CD14-positive monocyte (primary cell): Measurements from ENCODE around the gene CCL4L2. TPM values are rescaled to one million over a fixed set of nuclear protein-coding genes. Genes with fewer than 3 reads are reported as not detected.
A peak's percentile ranks its signal among the peaks of the same experiment; 100 is the strongest.
"Not testable (repeated sequence)": the region's sequence is repeated elsewhere in the genome, so short reads cannot be mapped to it uniquely, and the experiment has no call there.

Experiments
- DNase-seq, 3 donors: peaks; one replicate each; pipeline ENCODE4 v3.0.0-alpha.2; 2011 to 2022
- H2AFZ ChIP-seq: 2 replicates; pipeline ENCODE4 v1.6.0; 2012; ENCODE audit warnings: mild to moderate bottlenecking, low read depth, low read length, inconsistent platforms; ENCODE audit not compliant: insufficient read depth, poor library complexity, severe bottlenecking
- H3K27ac ChIP-seq, 2 donors: 1 replicate in 1 of 2; 2 replicates in 1 of 2; pipeline ENCODE4 v1.5.1; 2012 to 2013; ENCODE audit warnings: low read length in 2 of 2, control low read depth in 1 of 2, inconsistent platforms in 1 of 2, low read depth in 1 of 2, mild to moderate bottlenecking in 1 of 2
- H3K27me3 ChIP-seq, 2 donors: one replicate each; pipeline versions ENCODE4 v1.6.0 to v1.6.1; 2011 to 2013; ENCODE audit warnings: low read length in 2 of 2; ENCODE audit not compliant: control insufficient read depth in 2 of 2, insufficient read depth in 2 of 2
- H3K36me3 ChIP-seq, 2 donors: replicated peaks in 1 of 2; 1 replicate in 1 of 2; 2 replicates in 1 of 2; pipeline versions ENCODE4 v1.5.1 to v1.6.1; 2012 to 2013; ENCODE audit warnings: low read length in 2 of 2, control low read depth in 1 of 2, inconsistent platforms in 1 of 2, mild to moderate bottlenecking in 1 of 2; ENCODE audit not compliant: insufficient read depth in 2 of 2, control insufficient read depth in 1 of 2
- H3K4me1 ChIP-seq, 2 donors: 1 replicate in 1 of 2; 2 replicates in 1 of 2; pipeline versions ENCODE4 v1.5.1 to v1.6.1; 2012 to 2013; ENCODE audit warnings: low read length in 2 of 2, control low read depth in 1 of 2, inconsistent platforms in 1 of 2, mild to moderate bottlenecking in 1 of 2, moderate library complexity in 1 of 2; ENCODE audit not compliant: insufficient read depth in 2 of 2, control insufficient read depth in 1 of 2
- H3K4me2 ChIP-seq: replicated peaks from 2 replicates; pipeline ENCODE3; 2012; ENCODE audit warnings: low read length, moderate library complexity, mild to moderate bottlenecking; ENCODE audit not compliant: poor library complexity, severe bottlenecking; ENCODE audit errors: extremely low read depth
- H3K4me3 ChIP-seq, 3 experiments: fragments of 200-600 bp in 1 of 3; sonication (generic) in 1 of 3; replicated peaks in 1 of 3; 1 replicate in 2 of 3; 2 replicates in 1 of 3; pipeline ENCODE4 v1.5.1; 2011 to 2013; ENCODE audit warnings: low read length in 3 of 3, mild to moderate bottlenecking in 3 of 3, control low read depth in 2 of 3, low read depth in 2 of 3, inconsistent platforms in 1 of 3, moderate library complexity in 1 of 3
- H3K79me2 ChIP-seq: 2 replicates; pipeline ENCODE4 v1.6.0; 2012; ENCODE audit warnings: mild to moderate bottlenecking, control low read depth, inconsistent platforms, low read length, moderate library complexity; ENCODE audit not compliant: insufficient read depth
- H3K9ac ChIP-seq: 2 replicates; pipeline ENCODE4 v1.6.0; 2017; ENCODE audit warnings: low read length, mild to moderate bottlenecking; ENCODE audit not compliant: insufficient read depth, poor library complexity, severe bottlenecking
- H3K9me3 ChIP-seq, 2 donors: replicated peaks in 1 of 2; 1 replicate in 1 of 2; 2 replicates in 1 of 2; pipeline versions ENCODE4 v1.5.1 to v1.6.1; 2012 to 2013; ENCODE audit warnings: low read length in 2 of 2, control low read depth in 1 of 2; ENCODE audit not compliant: control insufficient read depth in 1 of 2, insufficient read depth in 1 of 2
- H4K20me1 ChIP-seq: 2 replicates; pipeline ENCODE4 v1.6.0; 2012; ENCODE audit warnings: mild to moderate bottlenecking, low read length, control low read depth, moderate library complexity; ENCODE audit not compliant: insufficient read depth
- H3K27ac Mint-ChIP-seq, 7 donors: one replicate each; pipeline ENCODE4 v1.8.0; 2020; ENCODE audit warnings: mild to moderate bottlenecking in 7 of 7, mixed read lengths in 7 of 7, moderate library complexity in 6 of 7, inconsistent platforms in 2 of 7
- H3K27me3 Mint-ChIP-seq, 3 donors: one replicate each; pipeline ENCODE4 v1.8.0; 2021 to 2022; ENCODE audit warnings: low read depth in 3 of 3, mild to moderate bottlenecking in 3 of 3, mixed read lengths in 3 of 3, moderate library complexity in 3 of 3, inconsistent platforms in 1 of 3
- H3K36me3 Mint-ChIP-seq, 2 donors: one replicate each; pipeline ENCODE4 v1.8.0; 2020; ENCODE audit warnings: mixed read lengths in 2 of 2, inconsistent platforms in 1 of 2, mild to moderate bottlenecking in 1 of 2
- H3K4me1 Mint-ChIP-seq: one replicate; pipeline ENCODE4 v1.8.0; 2020; ENCODE audit warnings: mild to moderate bottlenecking, mixed read lengths
- H3K4me3 Mint-ChIP-seq, 2 donors: one replicate each; pipeline ENCODE4 v1.8.0; 2020; ENCODE audit warnings: mild to moderate bottlenecking in 2 of 2, mixed read lengths in 2 of 2, moderate library complexity in 1 of 2
- H3K9me3 Mint-ChIP-seq, 7 donors: one replicate each; pipeline ENCODE4 v1.8.0; 2020 to 2022; ENCODE audit warnings: mixed read lengths in 7 of 7, mild to moderate bottlenecking in 6 of 7, moderate library complexity in 6 of 7, inconsistent platforms in 2 of 7
- WGBS: methylation state at CpG from one replicate; pipeline ENCODE4 v1.1.5; 2013; ENCODE audit warnings: missing lambda C conversion rate; ENCODE audit not compliant: insufficient coverage; 5-methylcytosine and 5-hydroxymethylcytosine counted together
- intact Hi-C, 2 donors: fragments of 100-400 bp; cut with micrococcal nuclease; formaldehyde crosslinking; loops; one replicate each; pipeline versions ENCODE4 v1.15.0 to v1.15.1; 2023
- polyA plus RNA-seq, 3 donors: library from polyadenylated mRNA; depleted of rRNA in 1 of 3; unstranded in 2 of 3; stranded (reverse) in 1 of 3; fragments of 300-500 nt in 2 of 3; fragments of >200 nt in 1 of 3; fragmentation: Illumina TruSeq in 2 of 3; gene quantifications; 1 replicate in 2 of 3; 2 replicates in 1 of 3; pipeline ENCODE4 v1.2.3, GENCODE V29; 2012 to 2021
- TF ChIP-seq, protein P1 (sequence below): fragments of 200-600 bp; IDR thresholded peaks from one replicate; pipeline ENCODE4 v1.8.0; 2022; ENCODE audit warnings: antibody characterized with exemption, mild to moderate bottlenecking

CCL4L2 gene
- polyA plus RNA-seq, 3 donors, result 24.8 to 32.7 (median 25.3) TPM

DNA sequence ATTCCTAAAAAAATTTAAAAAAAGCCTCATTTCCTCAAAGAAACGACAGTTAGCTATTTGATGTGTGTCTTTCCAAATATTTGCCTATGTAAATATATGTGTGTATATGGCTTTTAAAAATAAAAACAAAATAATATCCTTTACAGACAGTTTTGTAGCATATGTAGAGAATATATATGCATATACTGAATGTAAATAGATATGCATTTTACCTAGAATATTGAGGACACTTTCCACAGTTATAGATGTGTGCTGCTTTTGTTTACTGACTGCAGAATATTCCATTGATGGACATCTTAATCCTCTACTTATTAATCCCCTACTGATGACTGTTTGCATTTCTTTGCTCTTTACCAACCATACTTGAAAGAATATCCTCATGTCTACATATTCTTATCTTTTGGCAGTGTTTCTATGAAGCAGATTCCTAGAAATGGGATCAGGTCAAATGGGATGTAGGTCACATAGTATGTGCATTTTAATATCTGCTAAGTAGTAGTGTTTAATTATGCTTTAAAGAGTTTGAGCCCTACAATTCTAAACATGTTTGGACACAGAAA, 17.6 kb upstream of the CCL4L2 start:
- Histone ChIP-seq H3K27ac (peak overlapping the region in 1 of 2 donors; percentile 72), H3K4me1 (peaks cover 98 to 99% of the 10 kb centered on the region in 2 donors), H3K36me3 (no peaks in the 10 kb centered on the region), H3K27me3 (no peaks in the 10 kb centered on the region), H4K20me1 (no peaks in the 10 kb centered on the region), H3K4me2 (no peak overlapping the region), H3K4me3 (no peak overlapping the region), H3K9ac (no peak overlapping the region), H3K79me2 (peaks cover 3% of the 10 kb centered on the region), H3K9me3 (no peaks in the 10 kb centered on the region), H2AFZ (no peak overlapping the region)
- Mint-ChIP-seq H3K4me3 (no peak overlapping the region), H3K9me3 (no peaks in the 10 kb centered on the region), H3K4me1 (peaks cover 83% of the 10 kb centered on the region), H3K27me3 (peaks cover 2 to 7% (median 2%) of the 10 kb centered on the region in 3 donors), H3K36me3 (peaks cover 0 to 13% of the 10 kb centered on the region in 2 donors), H3K27ac (peak overlapping the region in 4 of 7 donors; percentile 93 to 99 (median 96))
- no peak for DNase-seq
- TF ChIP-seq, protein P1, sequence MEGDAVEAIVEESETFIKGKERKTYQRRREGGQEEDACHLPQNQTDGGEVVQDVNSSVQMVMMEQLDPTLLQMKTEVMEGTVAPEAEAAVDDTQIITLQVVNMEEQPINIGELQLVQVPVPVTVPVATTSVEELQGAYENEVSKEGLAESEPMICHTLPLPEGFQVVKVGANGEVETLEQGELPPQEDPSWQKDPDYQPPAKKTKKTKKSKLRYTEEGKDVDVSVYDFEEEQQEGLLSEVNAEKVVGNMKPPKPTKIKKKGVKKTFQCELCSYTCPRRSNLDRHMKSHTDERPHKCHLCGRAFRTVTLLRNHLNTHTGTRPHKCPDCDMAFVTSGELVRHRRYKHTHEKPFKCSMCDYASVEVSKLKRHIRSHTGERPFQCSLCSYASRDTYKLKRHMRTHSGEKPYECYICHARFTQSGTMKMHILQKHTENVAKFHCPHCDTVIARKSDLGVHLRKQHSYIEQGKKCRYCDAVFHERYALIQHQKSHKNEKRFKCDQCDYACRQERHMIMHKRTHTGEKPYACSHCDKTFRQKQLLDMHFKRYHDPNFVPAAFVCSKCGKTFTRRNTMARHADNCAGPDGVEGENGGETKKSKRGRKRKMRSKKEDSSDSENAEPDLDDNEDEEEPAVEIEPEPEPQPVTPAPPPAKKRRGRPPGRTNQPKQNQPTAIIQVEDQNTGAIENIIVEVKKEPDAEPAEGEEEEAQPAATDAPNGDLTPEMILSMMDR, result no peak
- no CpG with 5 or more reads among the region's 1 CpG for WGBS
- intact Hi-C loops, result loop anchor here (10.0 kb wide), 2 partner anchors 108 to 1968 kb away; no protein-coding TSS in a partner anchor

DNA sequence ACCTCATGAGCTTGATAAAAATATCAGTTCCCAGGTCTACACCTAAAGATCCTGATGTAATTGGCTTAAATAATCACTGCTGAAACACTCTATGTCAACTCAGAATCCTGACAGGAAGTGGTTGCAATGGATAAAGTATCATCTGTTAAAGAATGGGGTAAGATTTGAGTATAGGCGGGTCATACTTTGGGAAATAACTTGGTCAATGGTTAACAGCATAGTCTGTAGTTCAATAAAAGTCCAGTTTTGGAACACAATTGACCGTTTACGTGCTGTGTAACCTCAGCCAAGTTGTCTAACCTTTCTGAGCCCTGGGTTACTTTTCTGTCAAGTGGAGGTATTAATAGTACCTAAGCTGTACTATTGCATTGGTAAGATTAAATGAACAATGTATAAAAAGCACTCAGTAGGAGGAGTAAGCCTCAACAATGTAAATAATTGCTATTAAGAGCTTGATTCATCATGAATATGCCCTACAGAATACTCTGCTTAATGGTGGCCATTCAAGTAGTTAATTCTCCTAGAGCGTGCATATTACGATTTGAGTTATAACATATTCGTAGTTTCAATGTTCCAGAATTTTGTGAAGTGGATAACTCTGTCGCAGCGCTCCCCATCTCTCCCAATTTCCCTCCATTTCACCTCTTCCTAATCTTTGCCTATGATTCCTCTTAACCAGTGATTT, 16.6 kb upstream of the CCL4L2 start:
- not testable (repeated sequence) for DNase-seq, H2AFZ ChIP-seq, H3K9me3 ChIP-seq, H3K9ac ChIP-seq, H3K4me3 Mint-ChIP-seq, H3K27ac ChIP-seq, H3K4me3 ChIP-seq, H3K36me3 ChIP-seq, H3K79me2 ChIP-seq, H3K27me3 Mint-ChIP-seq, H3K4me2 ChIP-seq, H3K27me3 ChIP-seq, H3K9me3 Mint-ChIP-seq, H4K20me1 ChIP-seq
- H3K36me3 Mint-ChIP-seq, result peaks cover 3 to 13% of the 10 kb centered on the region in 2 donors
- peak overlapping the region in 4 of 7 donors; percentile 16 to 96 (median 57) for H3K27ac Mint-ChIP-seq
- 100% methylated on average over 3 of the region's 8 CpGs for WGBS
- H3K4me1 ChIP-seq, result peaks cover 98 to 99% of the 10 kb centered on the region in 2 donors
- H3K4me1 Mint-ChIP-seq, result peaks cover 84% of the 10 kb centered on the region
- intact Hi-C loops, result loop anchor here (10.0 kb wide), 2 partner anchors 109 to 1969 kb away; no protein-coding TSS in a partner anchor

DNA sequence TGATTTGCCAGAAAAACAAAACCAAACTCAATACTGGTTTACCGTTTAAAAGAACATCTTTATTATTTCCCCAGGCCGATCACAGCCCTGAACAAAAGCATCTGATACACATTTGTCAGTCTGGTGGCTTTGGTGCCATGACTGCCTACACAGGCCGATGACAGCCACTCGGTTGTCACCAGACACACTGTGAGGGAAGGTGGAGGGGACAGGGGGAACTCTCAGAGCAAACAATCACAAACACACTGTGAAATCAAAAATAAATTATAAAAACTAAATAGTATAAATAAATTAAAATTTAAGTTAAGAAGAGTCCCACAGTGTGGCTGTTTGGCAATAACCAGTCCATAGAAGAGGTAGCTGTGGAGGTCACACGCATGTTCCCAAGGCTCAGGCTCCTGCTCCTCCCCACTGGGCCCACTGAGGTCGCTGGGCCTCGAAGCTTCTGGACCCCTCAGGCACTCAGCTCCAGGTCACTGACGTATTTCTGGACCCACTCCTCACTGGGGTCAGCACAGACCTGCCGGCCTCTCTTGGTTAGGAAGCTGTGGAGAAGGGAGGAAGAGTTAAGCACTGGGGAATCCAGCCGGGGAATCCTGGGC, 15.9 kb upstream of the CCL4L2 start:
- peak overlapping the region; percentile 10 for H3K9ac ChIP-seq
- H3K4me1 Mint-ChIP-seq, result peaks cover 88% of the 10 kb centered on the region
- peaks cover 97 to 99% of the 10 kb centered on the region in 2 donors for H3K4me1 ChIP-seq
- not testable (repeated sequence) for H4K20me1 ChIP-seq, H3K9me3 ChIP-seq, H2AFZ ChIP-seq, H3K79me2 ChIP-seq, H3K36me3 ChIP-seq, H3K9me3 Mint-ChIP-seq, H3K27me3 Mint-ChIP-seq, DNase-seq, H3K27me3 ChIP-seq
- intact Hi-C loops, result loop anchor here (1.0 to 10.0 kb wide), 3 partner anchors 12 to 1970 kb away; no protein-coding TSS in a partner anchor
- H3K4me3 Mint-ChIP-seq, result peak overlapping the region in 1 of 2 donors; percentile 75
- peaks cover 3 to 13% of the 10 kb centered on the region in 2 donors for H3K36me3 Mint-ChIP-seq
- peak overlapping the region; percentile 4 for H3K4me2 ChIP-seq
- peak overlapping the region in 1 of 3 experiments; percentile 32 for H3K4me3 ChIP-seq
- 60% methylated on average over 1 of the region's 10 CpGs for WGBS
- peak overlapping the region in 5 of 7 donors; percentile 48 to 98 (median 98) for H3K27ac Mint-ChIP-seq
- peak overlapping the region in 1 of 2 donors; percentile 96 for H3K27ac ChIP-seq
